HCT116 (cell line): ENCODE results near the gene TSKU. TPM values are rescaled to one million over a fixed set of nuclear protein-coding genes. Genes with fewer than 3 reads are reported as not detected.

Source experiments
- ATAC-seq: fragments of 200-7000 bp; cut with Tn5 transposase; 2 replicates; pipeline ENCODE4 v1.9.1; 2020; ENCODE audit warnings: mild to moderate bottlenecking, moderate library complexity
- BruUV-seq: library from RNA; stranded (reverse); fragments of 400-500 nt; replicated peaks from 2 replicates; lab custom pipeline; 2021; lab: Mats Ljungman, UMichigan
- CTCF ChIA-PET: fragments of 300-600 bp; sonication (Branson Sonifier 250); formaldehyde crosslinking; loops from one replicate; lab custom pipeline; 2021; ENCODE audit warnings: antibody characterized with exemption; lab: Charles Lee
- POLR2A ChIA-PET: fragments of 300-600, 350-600 bp; sonication (Branson Sonifier 250); formaldehyde crosslinking; loops from one replicate; lab custom pipeline; 2021; ENCODE audit warnings: antibody characterized with exemption; lab: Charles Lee
- RAD21 ChIA-PET, 2 experiments: fragments of 300-600 bp; sonication (Branson Sonifier 250); formaldehyde crosslinking; loops; one replicate each; lab custom pipeline; 2023; ENCODE audit warnings: low total read pairs in 2 of 2; ENCODE audit not compliant: uncharacterized antibody in 2 of 2, unreplicated experiment in 2 of 2, low non-redundant PET in 1 of 2; lab: Charles Lee
- DNase-seq: peaks from one replicate; pipeline ENCODE4 v3.0.0-alpha.2; 2010; ENCODE audit warnings: low read depth, low spot score
- H2AFZ ChIP-seq: fragments of 200-600 bp; shearing (Covaris generic), sonication (generic); 2 replicates; pipeline ENCODE4 v1.6.1; 2017; ENCODE audit warnings: low read depth, mixed run types, mixed read lengths, antibody characterized with exemption, low read length; ENCODE audit not compliant: poor library complexity, severe bottlenecking
- H3K27ac ChIP-seq: 2 replicates; pipeline ENCODE4 v1.5.1; 2012; ENCODE audit warnings: low read depth, low read length
- H3K27me3 ChIP-seq: fragments of 200-600 bp; sonication (generic); 2 replicates; pipeline ENCODE4 v1.6.1; 2016; ENCODE audit warnings: mixed run types, low read length, mixed read lengths; ENCODE audit not compliant: insufficient read depth
- H3K36me3 ChIP-seq, 2 experiments: fragments of 200-500 bp in 1 of 2; fragments of 200-600 bp in 1 of 2; sonication (Bioruptor generic) in 1 of 2; sonication (generic) in 1 of 2; 2 replicates each; pipeline versions ENCODE4 v1.5.1 to v1.6.1; 2014 to 2016; ENCODE audit warnings: low read length in 2 of 2, inconsistent platforms in 1 of 2, mixed read lengths in 1 of 2, mixed run types in 1 of 2; ENCODE audit not compliant: insufficient read depth in 2 of 2, control insufficient read depth in 1 of 2
- H3K4me1 ChIP-seq, 2 experiments: fragments of 200-600 bp in 1 of 2; sonication (generic) in 1 of 2; 2 replicates each; pipeline versions ENCODE4 v1.5.1 to v1.6.1; 2012 to 2017; ENCODE audit warnings: low read length in 2 of 2, inconsistent platforms in 1 of 2, mild to moderate bottlenecking in 1 of 2, mixed read lengths in 1 of 2, mixed run types in 1 of 2, moderate library complexity in 1 of 2; ENCODE audit not compliant: insufficient read depth in 2 of 2, control insufficient read depth in 1 of 2
- H3K4me2 ChIP-seq: fragments of 200-600 bp; sonication (generic); 2 replicates; pipeline ENCODE4 v1.6.1; 2017; ENCODE audit warnings: mixed run types, low read length, mixed read lengths
- H3K4me3 ChIP-seq, 2 experiments: fragments of 200-600 bp in 1 of 2; sonication (generic) in 1 of 2; replicated peaks in 1 of 2; 2 replicates each; pipeline ENCODE4 v1.5.1; 2011 to 2016; ENCODE audit warnings: low read length in 2 of 2, control low read depth in 1 of 2, low read depth in 1 of 2, mild to moderate bottlenecking in 1 of 2, mixed read lengths in 1 of 2, mixed run types in 1 of 2
- H3K79me2 ChIP-seq: fragments of 200-600 bp; sonication (generic); 2 replicates; pipeline ENCODE4 v1.6.1; 2017; ENCODE audit warnings: mild to moderate bottlenecking, mixed run types, low read length, moderate library complexity, mixed read lengths; ENCODE audit not compliant: insufficient read depth
- H3K9ac ChIP-seq: fragments of 200-600 bp; sonication (generic); 2 replicates; pipeline ENCODE4 v1.6.1; 2016; ENCODE audit warnings: low read length, mixed read lengths
- H3K9me2 ChIP-seq: fragments of 200-600 bp; sonication (generic), shearing (Covaris generic); 2 replicates; pipeline ENCODE4 v1.6.1; 2017; ENCODE audit warnings: mixed run types, mild to moderate bottlenecking, moderate library complexity; ENCODE audit not compliant: insufficient read depth
- H3K9me3 ChIP-seq, 2 experiments: fragments of 200-500 bp in 1 of 2; fragments of 200-600 bp in 1 of 2; sonication (Bioruptor generic) in 1 of 2; sonication (generic) in 1 of 2; 2 replicates each; pipeline ENCODE4 v1.6.1; 2014 to 2017; ENCODE audit warnings: low read length in 2 of 2, mixed read lengths in 2 of 2, inconsistent platforms in 1 of 2, low read depth in 1 of 2, mild to moderate bottlenecking in 1 of 2, mixed run types in 1 of 2, moderate library complexity in 1 of 2; ENCODE audit not compliant: control insufficient read depth in 1 of 2, insufficient read depth in 1 of 2
- H4K20me1 ChIP-seq: fragments of 200-600 bp; sonication (generic), shearing (Covaris generic); 2 replicates; pipeline ENCODE4 v1.6.1; 2017; ENCODE audit warnings: mixed run types, mild to moderate bottlenecking, moderate library complexity; ENCODE audit not compliant: insufficient read depth
- ATF3 ChIP-seq: IDR thresholded peaks from 2 replicates; pipeline ENCODE4 v1.6.1; 2012
- CEBPB ChIP-seq: IDR thresholded peaks from 2 replicates; pipeline ENCODE4 v1.6.1; 2012; ENCODE audit warnings: low read depth
- CTCF ChIP-seq, 3 experiments: fragments of 200-600 bp in 1 of 3; sonication (generic) in 1 of 3; IDR thresholded peaks in 2 of 3; conservative IDR thresholded peaks in 1 of 3; 2 replicates each; pipeline ENCODE4 v1.5.1; 2012 to 2017; ENCODE audit warnings: low read depth in 2 of 3, low read length in 2 of 3, antibody characterized with exemption in 1 of 3, borderline replicate concordance in 1 of 3, control low read depth in 1 of 3, mild to moderate bottlenecking in 1 of 3, mixed read lengths in 1 of 3, mixed run types in 1 of 3, moderate library complexity in 1 of 3; ENCODE audit not compliant: insufficient read depth in 1 of 3
- EGR1 ChIP-seq: IDR thresholded peaks from 2 replicates; pipeline ENCODE4 v1.6.1; 2012; ENCODE audit warnings: low read depth
- EZH2 ChIP-seq: fragments of 200-600 bp; sonication (generic); IDR thresholded peaks from 2 replicates; pipeline ENCODE4 v1.6.1; 2017; ENCODE audit warnings: antibody characterized with exemption, mixed run types
- EZH2phosphoT487 ChIP-seq: fragments of 200-600 bp; IDR thresholded peaks from 2 replicates; pipeline ENCODE4 v1.6.1; 2018; ENCODE audit warnings: antibody characterized with exemption, borderline replicate concordance
- MAX ChIP-seq: IDR thresholded peaks from 2 replicates; pipeline ENCODE4 v1.6.1; 2012
- YY1 ChIP-seq: IDR thresholded peaks from 2 replicates; pipeline ENCODE4 v1.6.1; 2011; ENCODE audit warnings: low read length, low read depth, moderate library complexity, mild to moderate bottlenecking; ENCODE audit not compliant: insufficient replicate concordance; ENCODE audit errors: extremely low read depth
- ZNF274 ChIP-seq: fragments of 200-500 bp; sonication (Bioruptor generic); IDR thresholded peaks from 2 replicates; pipeline ENCODE4 v1.6.1; 2014; ENCODE audit warnings: mild to moderate bottlenecking, low read depth, low read length, inconsistent platforms
- intact Hi-C: fragments of 100-400 bp; cut with micrococcal nuclease; formaldehyde crosslinking; loops from 2 replicates; pipeline ENCODE4 v1.10.0; 2022
- total RNA-seq: library from RNA; stranded (reverse); gene quantifications from one replicate; pipeline ENCODE4 v1.2.1, GENCODE V29; 2021; ENCODE audit not compliant: unreplicated experiment

The TSKU gene
- total RNA-seq, 1 experiment from 2014 or later: 21.9 TPM

GRCh38 chr11:76798202-76798581 lies 15.0 kb downstream of the TSKU start:
- no peaks in the 10 kb centered on the region for H3K9me2 ChIP-seq
- H3K27me3 ChIP-seq: no peaks in the 10 kb centered on the region
- TF ChIP-seq ATF3 (no peak), YY1 (no peak), EGR1 (no peak), ZNF274 (no peak), MAX (no peak), CTCF (IDR thresholded peaks at IDR 0.05 in 2 of 3, conservative IDR thresholded peaks at IDR 0.05 in 1 of 3; ENCODE audit: borderline replicate concordance in 1 of 3, insufficient read depth in 1 of 3, low read depth in 2 of 3, low read length in 2 of 3) (no peak), EZH2phosphoT487 (no peak), CEBPB (no peak), EZH2 (no peak)
- TF ChIP-seq, all 23 proteins: peak for 0
- RAD21 ChIA-PET: interaction anchor here (1.3 to 2.6 kb wide), 2 partner anchors 64 kb away, joined by 8 to 11 read pairs; no protein-coding TSS in a partner anchor
- H2AFZ ChIP-seq: no peak overlapping the region
- H3K79me2 ChIP-seq: peaks cover 15% of the 10 kb centered on the region; the same call in 1 of the 2 replicates
- no peaks in the 10 kb centered on the region for H3K9me3 ChIP-seq
- no peak overlapping the region for H3K4me2 ChIP-seq
- H3K4me1 ChIP-seq: peaks cover 7 to 14% of the 10 kb centered on the region in 2 experiments; a peak in 3 of 4 replicates
- POLR2A ChIA-PET: interaction anchor here (2.5 kb wide), 1 partner anchor 64 kb away, joined by 12 read pairs; no protein-coding TSS in a partner anchor
- H4K20me1 ChIP-seq: no peaks in the 10 kb centered on the region
- H3K36me3 ChIP-seq: peaks cover 0 to 6% of the 10 kb centered on the region in 2 experiments; a peak in 1 of 4 replicates
- BruUV-seq: no TSS peak
- H3K9ac ChIP-seq: no peak overlapping the region
- ATAC-seq (no peak), DNase-seq (no peak)
- CTCF ChIA-PET: interaction anchor here (0.8 to 7.3 kb wide), 7 partner anchors 10 to 122 kb away, joined by 3 to 50 read pairs (median 13); no protein-coding TSS in a partner anchor
- H3K4me3 ChIP-seq: no peak overlapping the region
- intact Hi-C loops: no loop called here
- H3K27ac ChIP-seq: no peak overlapping the region
